Measurements from ENCODE around the gene ACTN2. TPM values are rescaled to one million over a fixed set of nuclear protein-coding genes. Genes with fewer than 3 reads are reported as not detected.

Gene ACTN2
- total RNA-seq, 2 experiments from 2014 or later = 0.28 TPM; not detected in 1

DNA sequence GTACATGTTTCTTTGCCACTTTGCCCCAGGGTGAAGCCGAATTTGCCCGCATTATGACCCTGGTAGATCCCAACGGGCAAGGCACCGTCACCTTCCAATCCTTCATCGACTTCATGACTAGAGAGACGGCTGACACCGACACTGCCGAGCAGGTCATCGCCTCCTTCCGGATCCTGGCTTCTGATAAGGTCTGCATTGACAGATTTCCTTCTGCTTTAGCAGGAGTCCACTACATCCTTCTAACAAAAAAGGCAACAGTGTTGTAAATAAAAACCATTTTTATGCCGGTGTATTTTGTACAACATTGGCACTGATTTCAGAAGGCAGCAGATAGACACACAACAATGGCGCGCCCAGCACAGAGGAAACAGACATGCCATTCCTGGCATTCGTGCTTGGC lies 74.7 kb downstream of the ACTN2 start:
- TF ChIP-seq, protein P1, sequence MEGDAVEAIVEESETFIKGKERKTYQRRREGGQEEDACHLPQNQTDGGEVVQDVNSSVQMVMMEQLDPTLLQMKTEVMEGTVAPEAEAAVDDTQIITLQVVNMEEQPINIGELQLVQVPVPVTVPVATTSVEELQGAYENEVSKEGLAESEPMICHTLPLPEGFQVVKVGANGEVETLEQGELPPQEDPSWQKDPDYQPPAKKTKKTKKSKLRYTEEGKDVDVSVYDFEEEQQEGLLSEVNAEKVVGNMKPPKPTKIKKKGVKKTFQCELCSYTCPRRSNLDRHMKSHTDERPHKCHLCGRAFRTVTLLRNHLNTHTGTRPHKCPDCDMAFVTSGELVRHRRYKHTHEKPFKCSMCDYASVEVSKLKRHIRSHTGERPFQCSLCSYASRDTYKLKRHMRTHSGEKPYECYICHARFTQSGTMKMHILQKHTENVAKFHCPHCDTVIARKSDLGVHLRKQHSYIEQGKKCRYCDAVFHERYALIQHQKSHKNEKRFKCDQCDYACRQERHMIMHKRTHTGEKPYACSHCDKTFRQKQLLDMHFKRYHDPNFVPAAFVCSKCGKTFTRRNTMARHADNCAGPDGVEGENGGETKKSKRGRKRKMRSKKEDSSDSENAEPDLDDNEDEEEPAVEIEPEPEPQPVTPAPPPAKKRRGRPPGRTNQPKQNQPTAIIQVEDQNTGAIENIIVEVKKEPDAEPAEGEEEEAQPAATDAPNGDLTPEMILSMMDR (IDR thresholded peaks at IDR 0.05) = no peak
- Mint-ChIP-seq H3K27ac (no peak overlapping the region), H3K4me3 (no peak overlapping the region), H3K9me3 (no peaks in the 10 kb centered on the region), H3K36me3 (ENCODE audit: low read depth) (no peaks in the 10 kb centered on the region), H3K4me1 (ENCODE audit: low read depth) (no peaks in the 10 kb centered on the region), H3K27me3 (no peaks in the 10 kb centered on the region)
- Histone ChIP-seq H3K27me3 (ENCODE audit: control insufficient read depth in 1 of 2, insufficient read depth in 2 of 2, low read length in 2 of 2) (no peaks in the 10 kb centered on the region), H3K9me3 (ENCODE audit: control insufficient read depth in 1 of 2, insufficient read depth in 1 of 2, low read length in 2 of 2) (no peaks in the 10 kb centered on the region), H3K36me3 (ENCODE audit: insufficient read depth, low read length) (no peaks in the 10 kb centered on the region), H3K4me3 (ENCODE audit: low read length) (no peak overlapping the region), H3K4me1 (ENCODE audit: insufficient read depth, low read length) (peaks cover 3% of the 10 kb centered on the region), H3K27ac (ENCODE audit: low read depth in 1 of 2, low read length in 2 of 2) (no peak overlapping the region)
- ATAC-seq (ENCODE audit: poor library complexity) (no peak), DNase-seq (no peak)
- ChIA-PET CTCF (no interaction called here), POLR2A (no interaction called here)
- intact Hi-C loops (cut with DNase I, micrococcal nuclease) = loop anchor here in 1 of 2 experiments (1.0 to 10.0 kb wide), 2 partner anchors 105 to 804 kb away; no protein-coding TSS in a partner anchor

- no peaks in the 10 kb centered on the region for H3K36me3 Mint-ChIP-seq (ENCODE audit: low read depth)
- no peak for ATAC-seq (ENCODE audit: poor library complexity)
- POLR2A ChIA-PET = no interaction called here
- H3K27me3 Mint-ChIP-seq = no peaks in the 10 kb centered on the region
- H3K27ac Mint-ChIP-seq = no peak overlapping the region
- Histone ChIP-seq H3K27me3 (ENCODE audit: control insufficient read depth in 1 of 2, insufficient read depth in 2 of 2, low read length in 2 of 2) (no peaks in the 10 kb centered on the region), H3K4me1 (ENCODE audit: insufficient read depth, low read length) (peaks cover 3% of the 10 kb centered on the region), H3K27ac (ENCODE audit: low read depth in 1 of 2, low read length in 2 of 2) (no peak overlapping the region), H3K4me3 (ENCODE audit: low read length) (no peak overlapping the region), H3K9me3 (ENCODE audit: control insufficient read depth in 1 of 2, insufficient read depth in 1 of 2, low read length in 2 of 2) (no peaks in the 10 kb centered on the region), H3K36me3 (ENCODE audit: insufficient read depth, low read length) (no peaks in the 10 kb centered on the region)
- DNase-seq = no peak
- no peaks in the 10 kb centered on the region for H3K9me3 Mint-ChIP-seq
- TF ChIP-seq, protein P1 (IDR thresholded peaks at IDR 0.05) = no peak
- H3K4me3 Mint-ChIP-seq = no peak overlapping the region
- no peaks in the 10 kb centered on the region for H3K4me1 Mint-ChIP-seq (ENCODE audit: low read depth)
- CTCF ChIA-PET = interaction anchor here (0.5 kb wide), 1 partner anchor 1769 kb away, joined by 3 read pairs; no protein-coding TSS in a partner anchor
- intact Hi-C loops (cut with DNase I, micrococcal nuclease) = loop anchor here in 1 of 2 experiments (10.0 kb wide), 1 partner anchor 803 kb away; no protein-coding TSS in a partner anchor
Measured at GRCh38 chr1:236761397-236762132, 75.3 kb downstream of the ACTN2 start.

- ATAC-seq (ENCODE audit: poor library complexity) (no peak), DNase-seq (peak in 1 of 14 experiments; percentile 8)
- Mint-ChIP-seq H3K36me3 (ENCODE audit: low read depth) (no peaks in the 10 kb centered on the region), H3K27ac (no peak overlapping the region), H3K9me3 (no peaks in the 10 kb centered on the region), H3K4me3 (no peak overlapping the region), H3K27me3 (no peaks in the 10 kb centered on the region), H3K4me1 (ENCODE audit: low read depth) (no peaks in the 10 kb centered on the region)
- H3K4me1 ChIP-seq (ENCODE audit: insufficient read depth, low read length) = peaks cover 3% of the 10 kb centered on the region
- TF ChIP-seq, protein P1 (IDR thresholded peaks at IDR 0.05) = no peak
- no peaks in the 10 kb centered on the region for H3K9me3 ChIP-seq (ENCODE audit: control insufficient read depth in 1 of 2, insufficient read depth in 1 of 2, low read length in 2 of 2)
- no peaks in the 10 kb centered on the region for H3K27me3 ChIP-seq (ENCODE audit: control insufficient read depth in 1 of 2, insufficient read depth in 2 of 2, low read length in 2 of 2)
- no peak overlapping the region for H3K4me3 ChIP-seq (ENCODE audit: low read length)
- no peaks in the 10 kb centered on the region for H3K36me3 ChIP-seq (ENCODE audit: insufficient read depth, low read length)
- ChIA-PET POLR2A (no interaction called here), CTCF (interaction anchor here (1.0 kb wide), 1 partner anchor 92 kb away, joined by 3 read pairs; no protein-coding TSS in a partner anchor)
- H3K27ac ChIP-seq (ENCODE audit: low read depth in 1 of 2, low read length in 2 of 2) = no peak overlapping the region
- intact Hi-C loops (cut with DNase I, micrococcal nuclease) = loop anchor here in 1 of 2 experiments (10.0 kb wide), 1 partner anchor 802 kb away; no protein-coding TSS in a partner anchor
Measured at GRCh38 chr1:236762410-236762809, 76.1 kb downstream of the ACTN2 start.

Measured in CD4-positive, alpha-beta T cell (primary cell).